Stimulated activated naive CD8-positive, alpha-beta T cell treated with anti-CD3 and anti-CD28 coated beads, Interleukin-15, amount 100 ng/mL, for 72 hours (primary cell): ENCODE results near the gene TIMMDC1.

Experiments
- ATAC-seq: fragments of 150-1000 bp; cut with Tn5 transposase; 2 replicates; pipeline ENCODE4 v1.10.0; 2021; ENCODE audit warnings: mild to moderate bottlenecking, moderate library complexity
- DNase-seq, 2 donors: peaks; one replicate each; pipeline ENCODE4 v3.0.0; 2021 to 2022
- H3K27ac Mint-ChIP-seq, 2 donors: one replicate each; pipeline ENCODE4 v1.8.0; 2022; ENCODE audit warnings: mild to moderate bottlenecking in 2 of 2, mixed read lengths in 2 of 2, moderate library complexity in 2 of 2
- H3K27me3 Mint-ChIP-seq: one replicate; pipeline ENCODE4 v1.8.0; 2022; ENCODE audit warnings: mixed read lengths
- H3K4me1 Mint-ChIP-seq: one replicate; pipeline ENCODE4 v1.8.0; 2022; ENCODE audit warnings: mild to moderate bottlenecking, mixed read lengths
- H3K4me3 Mint-ChIP-seq, 2 donors: one replicate each; pipeline ENCODE4 v1.8.0; 2022; ENCODE audit warnings: mild to moderate bottlenecking in 2 of 2, mixed read lengths in 2 of 2, moderate library complexity in 1 of 2
- H3K9me3 Mint-ChIP-seq, 2 donors: one replicate each; pipeline ENCODE4 v1.8.0; 2022; ENCODE audit warnings: mixed read lengths in 2 of 2

The TIMMDC1 gene, protein sequence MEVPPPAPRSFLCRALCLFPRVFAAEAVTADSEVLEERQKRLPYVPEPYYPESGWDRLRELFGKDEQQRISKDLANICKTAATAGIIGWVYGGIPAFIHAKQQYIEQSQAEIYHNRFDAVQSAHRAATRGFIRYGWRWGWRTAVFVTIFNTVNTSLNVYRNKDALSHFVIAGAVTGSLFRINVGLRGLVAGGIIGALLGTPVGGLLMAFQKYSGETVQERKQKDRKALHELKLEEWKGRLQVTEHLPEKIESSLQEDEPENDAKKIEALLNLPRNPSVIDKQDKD

GRCh38 chr3:119498186-119499011 is at the start of gene TIMMDC1:
Gene TIMMDC1 (plus strand): TSS chr3:119498547. CDS start chr3:119498734, 187 bp downstream.
- no peaks in the 10 kb centered on the region for H3K9me3 Mint-ChIP-seq
- H3K27ac Mint-ChIP-seq, result peak within 1 kb of the TSS; percentile 98 to 100
- DNase-seq, result peak; percentile 94 to 97
- H3K4me3 Mint-ChIP-seq, result peak within 1 kb of the TSS; percentile 99 to 100
- ATAC-seq, result peak; percentile 99
- H3K27me3 Mint-ChIP-seq, result no peaks in the 10 kb centered on the region
- H3K4me1 Mint-ChIP-seq, result peaks cover 46% of the 10 kb centered on the region

- Mint-ChIP-seq H3K27me3 (no peaks in the 10 kb centered on the region), H3K4me1 (no peaks in the 10 kb centered on the region), H3K9me3 (no peaks in the 10 kb centered on the region), H3K27ac (peak overlapping the region; percentile 32 to 45), H3K4me3 (no peak overlapping the region)
- ATAC-seq, result no peak
- no peak for DNase-seq
These were observed 44.5 kb upstream of the TIMMDC1 start for GRCh38 chr3:119453822-119454221.

DNA sequence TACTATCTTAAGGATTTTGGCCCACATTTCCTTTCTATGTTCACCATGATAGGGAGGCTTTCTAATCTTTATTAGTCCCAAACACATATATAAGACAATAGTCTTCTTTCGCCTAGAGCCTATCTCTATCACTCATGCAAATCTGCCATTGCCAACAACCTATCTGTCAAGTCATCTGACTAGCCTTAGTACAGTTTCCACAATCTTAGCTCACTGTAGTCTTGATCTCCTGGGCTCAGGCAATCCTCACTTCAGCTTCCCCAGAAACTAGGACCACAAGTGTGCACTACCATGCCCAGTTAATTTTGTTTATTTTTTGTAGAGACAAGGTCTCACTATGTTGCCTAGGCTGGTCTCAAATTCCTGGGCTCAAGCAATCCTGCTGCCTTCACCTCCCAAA is 41.9 kb upstream of the TIMMDC1 start:
- Mint-ChIP-seq H3K27ac (no peak overlapping the region), H3K9me3 (no peaks in the 10 kb centered on the region), H3K4me3 (no peak overlapping the region), H3K27me3 (no peaks in the 10 kb centered on the region), H3K4me1 (peaks cover 7% of the 10 kb centered on the region)
- ATAC-seq (no peak), DNase-seq (no peak)

- no peak for DNase-seq
- H3K4me3 Mint-ChIP-seq, result no peak overlapping the region
- H3K27ac Mint-ChIP-seq, result peak overlapping the region in 1 of 2 donors; percentile 51
- peaks cover 15% of the 10 kb centered on the region for H3K4me1 Mint-ChIP-seq
- no peak for ATAC-seq
- no peaks in the 10 kb centered on the region for H3K27me3 Mint-ChIP-seq
- H3K9me3 Mint-ChIP-seq, result no peaks in the 10 kb centered on the region
These were observed 41.1 kb upstream of the TIMMDC1 start for GRCh38 chr3:119457246-119457645.

DNA sequence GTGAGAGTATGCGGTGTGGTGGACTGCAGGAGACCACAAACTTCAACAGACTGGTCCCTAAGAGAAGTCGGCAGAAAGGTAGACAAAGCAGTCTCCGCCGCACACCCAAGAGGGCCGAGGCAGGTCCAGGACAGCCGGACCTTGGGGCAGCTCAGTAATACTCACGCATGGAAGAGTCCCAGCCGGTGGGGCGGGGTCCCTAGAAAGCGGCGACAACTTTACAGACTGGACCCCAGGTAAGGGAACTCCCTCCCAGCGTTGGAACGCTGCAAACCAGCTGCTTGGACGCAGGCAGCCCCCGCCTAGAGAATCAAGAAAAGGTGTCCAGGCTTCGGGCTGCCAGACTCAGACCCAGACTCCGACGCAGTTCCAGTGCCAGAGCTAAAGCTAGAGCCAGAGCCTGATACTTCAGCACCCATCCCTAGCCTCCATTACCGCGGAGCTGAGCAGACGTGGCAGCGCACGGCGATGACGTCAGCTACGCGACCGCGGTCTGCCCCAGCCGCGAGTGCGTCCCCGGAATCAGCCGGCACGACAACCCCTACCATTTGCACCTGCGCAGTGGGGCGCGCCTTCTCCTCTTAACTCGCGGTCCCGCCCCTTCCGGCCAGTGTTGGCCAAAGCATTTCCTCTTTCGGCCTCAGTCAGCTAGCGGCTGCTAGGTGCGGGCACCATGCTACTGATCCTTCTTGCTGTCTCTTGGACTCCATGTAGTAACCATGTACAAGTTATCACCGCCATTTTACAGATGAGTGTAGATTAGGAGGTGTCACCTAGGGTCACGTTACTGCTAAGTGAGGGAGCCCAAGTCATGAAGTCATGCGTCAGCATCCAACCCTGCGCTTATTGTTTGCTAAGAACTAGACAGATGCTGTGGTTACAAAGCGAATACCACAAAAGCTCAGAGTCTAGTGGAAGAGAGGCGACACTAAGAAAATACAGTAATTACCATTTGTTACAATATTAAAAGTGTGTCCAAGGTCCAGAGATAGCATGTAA is 34.9 kb upstream of the TIMMDC1 start, which contains the start of gene TMEM39A:
Gene TMEM39A (minus strand): TSS at position 445 of the 999 bp plus-strand sequence. CDS start 1,541 bp downstream, outside the sequence.
- Mint-ChIP-seq H3K27me3 (no peaks in the 10 kb centered on the region), H3K4me1 (peaks cover 39% of the 10 kb centered on the region), H3K9me3 (peaks cover 0 to 5% of the 10 kb centered on the region in 2 donors), H3K4me3 (peak within 1 kb of the TSS; percentile 89 to 90), H3K27ac (peak within 1 kb of the TSS; percentile 98 to 99)
- ATAC-seq (peak; percentile 94), DNase-seq (peak; percentile 98 to 99)

GRCh38 chr3:119468041-119468440 is 30.3 kb upstream of the TIMMDC1 start:
- Mint-ChIP-seq H3K27ac (peak overlapping the region; percentile 98), H3K4me3 (peak overlapping the region; percentile 91 to 96), H3K4me1 (peaks cover 54% of the 10 kb centered on the region), H3K27me3 (no peaks in the 10 kb centered on the region), H3K9me3 (peaks cover 0 to 5% of the 10 kb centered on the region in 2 donors)
- no peak for DNase-seq
- no peak for ATAC-seq

DNA sequence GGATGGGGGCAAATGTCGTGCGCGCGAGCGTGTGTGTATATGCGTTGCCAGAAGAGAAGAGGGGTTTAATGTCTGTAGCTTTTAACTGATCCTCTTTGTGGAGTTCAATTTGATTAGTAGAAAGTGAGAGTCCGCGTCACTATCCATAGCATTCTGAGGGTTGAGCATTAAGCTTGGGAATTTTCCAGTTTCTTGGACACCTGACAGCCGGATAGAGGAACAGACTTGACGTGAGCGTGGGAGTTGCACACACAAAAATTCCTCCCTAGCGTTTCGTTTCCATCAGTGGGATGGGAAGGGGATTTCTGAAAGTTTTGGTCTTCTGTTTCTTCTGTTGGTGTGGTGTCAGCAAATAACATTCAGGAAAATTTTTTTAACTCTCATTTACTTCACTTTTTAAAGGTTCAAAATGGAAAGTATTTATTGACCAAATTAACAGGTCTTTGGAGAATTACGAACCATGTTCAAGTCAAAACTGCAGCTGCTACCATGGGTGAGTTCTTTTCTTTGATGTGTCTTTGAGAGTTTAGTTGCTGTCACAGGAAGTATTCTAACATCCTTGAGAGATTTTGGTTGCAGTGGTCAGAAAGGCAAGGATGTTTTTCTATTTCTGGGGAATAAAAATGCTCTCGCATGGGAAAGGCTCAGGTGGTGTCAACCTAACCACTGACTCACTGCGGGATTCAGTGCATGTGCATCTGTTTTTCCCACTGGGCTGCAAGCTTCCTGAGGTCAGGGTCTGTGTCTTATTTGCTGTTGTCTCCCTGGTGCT is 28.7 kb upstream of the TIMMDC1 start:
- no peak for ATAC-seq
- H3K27me3 Mint-ChIP-seq, result no peaks in the 10 kb centered on the region

GRCh38 chr3:119470866-119471265 is 27.5 kb upstream of the TIMMDC1 start:
- no peak for ATAC-seq
- peak overlapping the region; percentile 33 to 91 for H3K4me3 Mint-ChIP-seq
- no peaks in the 10 kb centered on the region for H3K27me3 Mint-ChIP-seq
- H3K4me1 Mint-ChIP-seq, result peaks cover 43% of the 10 kb centered on the region
- no peak for DNase-seq
- H3K9me3 Mint-ChIP-seq, result no peaks in the 10 kb centered on the region
- H3K27ac Mint-ChIP-seq, result no peak overlapping the region

More for the DNA sequence above, 28.7 kb upstream of the TIMMDC1 start:
- Mint-ChIP-seq H3K4me1 (peaks cover 43% of the 10 kb centered on the region), H3K27ac (peak overlapping the region; percentile 98), H3K9me3 (no peaks in the 10 kb centered on the region), H3K4me3 (peak overlapping the region; percentile 91 to 96)
- DNase-seq, result no peak

DNA sequence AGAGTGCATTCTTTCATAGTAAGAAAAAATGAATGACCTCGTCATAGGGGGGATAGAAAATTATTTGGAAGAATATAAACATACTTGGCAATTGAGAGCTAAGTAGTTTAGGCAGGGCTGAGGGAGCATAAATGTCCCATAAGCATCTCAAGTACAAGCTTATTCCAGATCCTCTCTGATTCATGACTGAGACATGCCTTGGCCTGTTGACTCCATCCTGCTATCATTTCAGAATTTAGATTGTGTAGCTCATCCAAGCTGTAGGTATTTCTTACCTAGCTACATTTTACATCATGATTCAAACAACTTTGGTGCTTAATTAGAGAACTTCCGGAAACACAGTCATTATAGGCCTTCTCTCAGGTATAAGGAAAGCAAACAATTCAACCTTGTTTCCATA is 17.3 kb upstream of the TIMMDC1 start:
- Mint-ChIP-seq H3K4me3 (no peak overlapping the region), H3K4me1 (no peaks in the 10 kb centered on the region), H3K27ac (no peak overlapping the region), H3K9me3 (no peaks in the 10 kb centered on the region), H3K27me3 (no peaks in the 10 kb centered on the region)
- no peak for ATAC-seq
- no peak for DNase-seq

DNA sequence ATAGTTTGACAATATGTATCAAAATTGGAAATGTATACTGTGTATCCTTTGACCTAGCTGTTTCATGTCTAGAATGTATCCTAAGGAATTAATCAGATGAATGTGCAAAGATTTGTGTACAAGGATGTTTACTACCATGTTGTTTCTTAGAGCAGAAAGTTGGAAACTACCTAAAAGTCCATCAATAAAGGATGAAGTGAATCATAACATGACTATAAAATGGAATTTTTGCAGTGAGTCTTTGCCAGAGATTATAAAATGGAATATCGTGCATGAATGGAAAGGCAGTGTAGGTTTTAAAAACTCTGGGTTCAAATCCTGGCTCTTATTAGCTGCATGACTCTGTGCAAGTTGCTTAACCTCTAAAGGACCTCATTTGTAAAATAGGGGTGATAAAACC is 15.2 kb upstream of the TIMMDC1 start:
- Mint-ChIP-seq H3K9me3 (no peaks in the 10 kb centered on the region), H3K27ac (no peak overlapping the region), H3K4me1 (no peaks in the 10 kb centered on the region), H3K4me3 (no peak overlapping the region), H3K27me3 (no peaks in the 10 kb centered on the region)
- ATAC-seq (no peak), DNase-seq (no peak)

DNA sequence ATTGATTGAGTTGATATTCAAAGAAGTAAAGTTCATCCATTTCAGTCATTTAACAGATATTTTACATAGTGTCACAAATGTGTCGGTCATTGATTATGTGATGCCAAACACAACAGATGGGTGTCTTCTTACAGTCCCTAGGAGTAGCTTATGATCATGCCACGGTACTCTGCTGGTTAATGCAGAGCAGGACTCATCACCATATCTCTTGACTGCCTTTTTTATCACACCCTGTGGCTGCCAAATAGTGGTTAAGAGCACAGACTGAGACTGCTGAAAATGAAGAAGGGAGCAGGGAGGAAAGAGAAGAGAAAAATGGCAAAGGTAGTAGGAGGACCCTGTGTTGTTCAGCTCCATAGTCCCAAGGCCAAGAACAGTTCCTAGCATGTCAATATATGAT is 12.8 kb upstream of the TIMMDC1 start:
- no peak overlapping the region for H3K27ac Mint-ChIP-seq
- H3K4me1 Mint-ChIP-seq, result no peaks in the 10 kb centered on the region
- H3K9me3 Mint-ChIP-seq, result no peaks in the 10 kb centered on the region
- H3K4me3 Mint-ChIP-seq, result no peak overlapping the region
- no peaks in the 10 kb centered on the region for H3K27me3 Mint-ChIP-seq
- no peak for ATAC-seq
- DNase-seq, result no peak

DNA sequence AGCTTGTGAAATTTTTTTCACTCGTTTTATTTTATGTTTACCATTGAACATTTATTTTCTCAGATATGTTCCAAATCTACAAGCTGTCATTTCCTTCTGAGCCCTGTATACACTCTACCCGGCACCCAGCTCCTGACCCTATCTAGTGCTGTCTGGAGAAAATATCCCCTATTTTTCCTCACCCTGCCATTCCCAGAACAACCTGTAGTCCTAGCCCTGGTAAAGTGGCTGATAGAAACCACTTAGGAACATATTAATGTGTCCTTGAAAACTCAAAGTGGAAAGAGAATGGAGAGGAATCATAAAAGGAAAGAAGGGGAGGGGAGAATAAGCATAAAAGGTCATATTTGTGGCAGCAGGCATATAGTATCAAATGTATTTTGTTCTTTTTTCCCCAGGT is 8.2 kb upstream of the TIMMDC1 start:
- H3K4me3 Mint-ChIP-seq, result no peak overlapping the region
- no peaks in the 10 kb centered on the region for H3K27me3 Mint-ChIP-seq
- H3K27ac Mint-ChIP-seq, result peak overlapping the region in 1 of 2 donors; percentile 43
- no peaks in the 10 kb centered on the region for H3K9me3 Mint-ChIP-seq
- peaks cover 19% of the 10 kb centered on the region for H3K4me1 Mint-ChIP-seq
- DNase-seq, result no peak
- ATAC-seq, result no peak

DNA sequence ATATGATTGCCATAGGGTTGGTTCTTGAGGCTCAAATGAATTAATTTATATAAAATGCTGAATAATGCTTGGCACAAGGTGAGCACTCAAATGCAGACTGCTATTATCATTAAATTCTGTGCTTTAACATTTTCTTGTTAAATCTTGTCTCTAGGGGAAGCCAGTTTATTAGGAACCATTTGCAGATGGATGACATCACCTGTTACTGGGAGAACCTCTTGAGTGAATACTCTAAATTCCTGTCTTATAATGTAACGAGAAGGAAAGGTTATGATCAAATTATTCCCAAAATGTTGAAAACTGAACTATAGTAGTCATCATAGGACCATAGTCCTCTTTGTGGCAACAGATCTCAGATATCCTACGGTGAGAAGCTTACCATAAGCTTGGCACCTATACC is 6.2 kb upstream of the TIMMDC1 start:
- H3K27ac Mint-ChIP-seq, result no peak overlapping the region
- ATAC-seq (no peak), DNase-seq (no peak)
- H3K9me3 Mint-ChIP-seq, result no peaks in the 10 kb centered on the region
- peaks cover 27% of the 10 kb centered on the region for H3K4me1 Mint-ChIP-seq
- H3K27me3 Mint-ChIP-seq, result no peaks in the 10 kb centered on the region
- no peak overlapping the region for H3K4me3 Mint-ChIP-seq

GRCh38 chr3:119492810-119493209 is 5.5 kb upstream of the TIMMDC1 start:
- Mint-ChIP-seq H3K27ac (peak overlapping the region in 1 of 2 donors; percentile 24), H3K27me3 (no peaks in the 10 kb centered on the region), H3K4me3 (no peak overlapping the region), H3K4me1 (peaks cover 33% of the 10 kb centered on the region), H3K9me3 (no peaks in the 10 kb centered on the region)
- DNase-seq, result no peak
- no peak for ATAC-seq
